ENCODE results near the gene STX2.

DNA sequence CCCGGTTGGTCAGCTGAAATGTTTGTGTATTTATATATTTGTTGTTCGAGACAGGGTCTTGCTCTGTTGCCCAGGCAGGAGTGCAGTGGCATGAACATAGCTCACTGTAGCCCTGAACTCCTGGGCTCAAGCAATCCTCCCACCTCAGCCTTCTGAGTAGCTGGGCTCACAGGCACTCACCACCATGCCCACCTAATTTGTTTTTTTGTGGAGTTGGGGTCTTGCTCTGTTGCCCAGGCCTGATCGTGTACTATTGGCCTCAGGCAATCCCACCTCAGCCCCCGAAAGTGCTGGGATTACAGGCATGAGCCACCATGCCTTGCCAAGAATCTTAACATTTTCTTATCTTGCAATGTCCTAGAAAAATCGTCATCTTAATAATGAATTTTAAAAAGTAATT is 36.1 kb upstream of the STX2 start:
- TF ChIP-seq EZH2phosphoT487 (conservative IDR thresholded peaks at IDR 0.05; ENCODE audit: low read length), result no peak
- TF ChIP-seq, protein P1, sequence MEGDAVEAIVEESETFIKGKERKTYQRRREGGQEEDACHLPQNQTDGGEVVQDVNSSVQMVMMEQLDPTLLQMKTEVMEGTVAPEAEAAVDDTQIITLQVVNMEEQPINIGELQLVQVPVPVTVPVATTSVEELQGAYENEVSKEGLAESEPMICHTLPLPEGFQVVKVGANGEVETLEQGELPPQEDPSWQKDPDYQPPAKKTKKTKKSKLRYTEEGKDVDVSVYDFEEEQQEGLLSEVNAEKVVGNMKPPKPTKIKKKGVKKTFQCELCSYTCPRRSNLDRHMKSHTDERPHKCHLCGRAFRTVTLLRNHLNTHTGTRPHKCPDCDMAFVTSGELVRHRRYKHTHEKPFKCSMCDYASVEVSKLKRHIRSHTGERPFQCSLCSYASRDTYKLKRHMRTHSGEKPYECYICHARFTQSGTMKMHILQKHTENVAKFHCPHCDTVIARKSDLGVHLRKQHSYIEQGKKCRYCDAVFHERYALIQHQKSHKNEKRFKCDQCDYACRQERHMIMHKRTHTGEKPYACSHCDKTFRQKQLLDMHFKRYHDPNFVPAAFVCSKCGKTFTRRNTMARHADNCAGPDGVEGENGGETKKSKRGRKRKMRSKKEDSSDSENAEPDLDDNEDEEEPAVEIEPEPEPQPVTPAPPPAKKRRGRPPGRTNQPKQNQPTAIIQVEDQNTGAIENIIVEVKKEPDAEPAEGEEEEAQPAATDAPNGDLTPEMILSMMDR (IDR thresholded peaks at IDR 0.05; ENCODE audit: insufficient read depth, low read length, poor library complexity, severe bottlenecking), result no peak

Data from SU-DHL-6 (cell line).